ENCODE measurements around the gene CTAGE15.
"Not testable (repeated sequence)": the region's sequence is repeated elsewhere in the genome, so short reads cannot be mapped to it uniquely, and the experiment has no call there.

CTAGE15 gene

DNA sequence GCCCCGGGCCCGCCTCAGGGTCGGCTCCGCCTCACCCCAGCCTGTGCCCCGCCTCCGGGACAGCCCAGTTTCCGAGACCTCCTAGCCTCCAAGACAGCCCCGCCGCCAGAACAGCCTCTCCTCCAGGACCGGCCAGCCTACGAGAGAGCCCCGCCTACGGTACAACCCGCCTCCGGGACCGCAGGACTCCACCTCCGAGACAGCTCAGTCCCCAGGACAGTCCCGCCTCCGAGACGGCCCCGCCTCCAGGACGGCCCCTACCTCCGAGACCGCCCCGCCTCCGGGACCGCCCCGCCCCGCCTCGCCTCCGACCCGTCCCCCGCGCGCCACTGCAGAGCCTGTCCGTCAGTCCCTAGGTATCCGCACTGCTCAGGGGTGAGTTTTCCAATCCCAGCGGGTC lies 49.0 kb downstream of the CTAGE15 start, which contains the start of gene TCAF2:
Gene TCAF2, plus strand, starts transcription at position 329 of the 400 bp plus-strand sequence.
- in situ Hi-C loops (cut with HindIII; ENCODE audit: low pct_unique_long_range_greater_than_20kb, low sequenced_read_pairs); DNase-seq (ENCODE audit: low read depth in 1 of 2, low spot score in 1 of 2): not testable (repeated sequence)

DNA sequence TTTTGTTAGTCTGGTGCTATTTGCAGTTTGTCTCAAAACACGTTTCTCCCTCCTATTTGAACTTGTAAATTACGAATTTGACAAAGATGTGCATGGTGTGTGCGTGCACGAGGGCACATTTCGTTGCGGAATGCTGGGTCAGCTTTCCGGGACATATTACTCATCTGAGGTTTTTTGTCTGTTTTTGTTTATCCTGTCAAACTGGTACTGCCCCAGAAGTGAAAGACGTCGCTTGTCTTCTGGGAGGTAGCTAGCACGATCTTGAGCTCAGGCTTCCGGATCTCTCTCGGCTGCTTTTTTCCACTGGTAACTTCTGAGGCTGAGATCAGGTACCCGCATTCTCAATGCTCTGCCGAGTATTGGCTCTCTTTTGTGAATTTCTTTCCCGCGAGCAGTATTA lies 49.6 kb downstream of the CTAGE15 start:
- DNase-seq (ENCODE audit: low read depth in 1 of 2, low spot score in 1 of 2); in situ Hi-C loops (cut with HindIII; ENCODE audit: low pct_unique_long_range_greater_than_20kb, low sequenced_read_pairs): not testable (repeated sequence)

DNA sequence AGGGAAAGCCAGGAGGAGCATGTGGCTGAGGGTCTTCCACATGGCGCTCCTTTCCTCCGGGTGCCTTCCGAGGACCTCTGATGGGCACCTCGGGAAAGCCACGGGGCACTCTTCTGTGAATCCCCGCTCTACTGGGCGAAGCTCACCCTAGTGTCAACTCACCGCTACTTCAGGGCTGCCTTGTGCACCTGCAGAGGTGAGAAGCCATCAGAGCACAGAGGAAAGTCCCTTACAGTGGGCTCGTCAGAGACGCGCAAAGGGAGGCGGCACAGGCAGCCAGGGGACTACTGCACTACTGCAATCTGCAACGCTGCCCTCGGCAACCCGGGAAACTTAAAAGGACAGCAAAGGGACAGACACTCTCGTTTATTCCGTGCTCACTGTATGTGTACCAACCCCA lies 50.5 kb downstream of the CTAGE15 start:
- in situ Hi-C loops (cut with HindIII; ENCODE audit: low pct_unique_long_range_greater_than_20kb, low sequenced_read_pairs), result not testable (repeated sequence)

More for the DNA sequence above, 50.5 kb downstream of the CTAGE15 start:
- DNase-seq (ENCODE audit: low read depth in 1 of 2, low spot score in 1 of 2), result not testable (repeated sequence)

Data from T47D (cell line).